Activated T-cell treated with anti-CD3 and anti-CD28 coated beads for 24 hours (primary cell): ENCODE results near the gene PLEKHN1.

Experiments
- DNase-seq: peaks from one replicate; pipeline ENCODE4 v3.0.0-alpha.2; 2020; ENCODE audit warnings: low read depth

The PLEKHN1 gene, protein sequence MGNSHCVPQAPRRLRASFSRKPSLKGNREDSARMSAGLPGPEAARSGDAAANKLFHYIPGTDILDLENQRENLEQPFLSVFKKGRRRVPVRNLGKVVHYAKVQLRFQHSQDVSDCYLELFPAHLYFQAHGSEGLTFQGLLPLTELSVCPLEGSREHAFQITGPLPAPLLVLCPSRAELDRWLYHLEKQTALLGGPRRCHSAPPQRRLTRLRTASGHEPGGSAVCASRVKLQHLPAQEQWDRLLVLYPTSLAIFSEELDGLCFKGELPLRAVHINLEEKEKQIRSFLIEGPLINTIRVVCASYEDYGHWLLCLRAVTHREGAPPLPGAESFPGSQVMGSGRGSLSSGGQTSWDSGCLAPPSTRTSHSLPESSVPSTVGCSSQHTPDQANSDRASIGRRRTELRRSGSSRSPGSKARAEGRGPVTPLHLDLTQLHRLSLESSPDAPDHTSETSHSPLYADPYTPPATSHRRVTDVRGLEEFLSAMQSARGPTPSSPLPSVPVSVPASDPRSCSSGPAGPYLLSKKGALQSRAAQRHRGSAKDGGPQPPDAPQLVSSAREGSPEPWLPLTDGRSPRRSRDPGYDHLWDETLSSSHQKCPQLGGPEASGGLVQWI

DNA sequence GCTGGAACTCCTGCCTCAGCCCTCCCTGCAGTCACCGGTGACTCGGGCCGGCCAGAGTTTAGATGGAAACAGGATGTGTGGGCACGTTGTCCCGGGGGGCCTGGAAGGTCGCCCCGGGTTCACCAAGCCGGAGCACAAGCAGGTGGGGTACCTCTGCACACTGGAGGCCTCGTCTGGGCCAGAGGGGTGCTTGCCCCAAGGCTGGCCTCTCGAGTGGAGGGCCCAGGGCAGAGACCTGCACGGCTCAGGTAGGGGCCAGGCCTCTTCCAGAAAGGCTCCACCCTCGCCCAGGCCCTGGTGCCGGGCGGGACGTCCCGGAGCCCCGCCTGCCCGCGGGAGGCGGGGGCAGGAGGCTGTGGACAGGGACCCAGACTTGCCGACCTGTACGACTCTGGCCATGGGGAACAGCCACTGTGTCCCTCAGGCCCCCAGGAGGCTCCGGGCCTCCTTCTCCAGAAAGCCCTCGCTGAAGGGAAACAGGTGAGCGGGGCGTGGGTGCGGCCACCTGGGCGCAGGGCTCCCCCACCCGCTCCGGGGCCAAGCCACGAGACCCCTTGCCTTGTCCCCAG lies at the start of gene PLEKHN1:
TSS of gene PLEKHN1 (plus strand) at position 348 of the 569 bp plus-strand sequence. CDS start at position 398, 50 bp downstream.
- DNase-seq, result no peak

- DNase-seq, result no peak
Measured at GRCh38 chr1:917076-917459, 49.2 kb upstream of the PLEKHN1 start.

- DNase-seq, result no peak
Measured at GRCh38 chr1:917466-918091, 48.7 kb upstream of the PLEKHN1 start.

- DNase-seq, result no peak
Measured at GRCh38 chr1:918353-918752, 47.9 kb upstream of the PLEKHN1 start.

DNA sequence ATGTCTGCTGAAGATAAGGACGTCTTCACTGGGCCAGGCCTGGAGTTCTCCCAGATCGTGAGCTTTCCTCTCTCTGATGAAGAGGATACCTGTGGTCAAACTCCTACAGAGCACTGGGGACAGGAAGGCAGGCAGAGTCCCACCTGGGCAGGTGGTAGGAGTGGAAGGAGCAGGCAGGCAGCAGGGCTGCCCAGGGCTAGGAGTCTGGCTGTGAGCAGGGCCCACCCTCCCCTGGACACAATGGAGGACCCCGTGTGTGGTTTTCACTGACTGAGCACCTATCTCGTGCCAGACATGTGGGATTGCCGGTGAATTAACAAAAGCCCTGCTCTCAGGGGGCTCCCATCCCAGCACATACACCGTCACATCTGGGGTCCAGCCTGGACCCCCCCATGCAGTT lies 47.4 kb upstream of the PLEKHN1 start:
- no peak for DNase-seq

DNA sequence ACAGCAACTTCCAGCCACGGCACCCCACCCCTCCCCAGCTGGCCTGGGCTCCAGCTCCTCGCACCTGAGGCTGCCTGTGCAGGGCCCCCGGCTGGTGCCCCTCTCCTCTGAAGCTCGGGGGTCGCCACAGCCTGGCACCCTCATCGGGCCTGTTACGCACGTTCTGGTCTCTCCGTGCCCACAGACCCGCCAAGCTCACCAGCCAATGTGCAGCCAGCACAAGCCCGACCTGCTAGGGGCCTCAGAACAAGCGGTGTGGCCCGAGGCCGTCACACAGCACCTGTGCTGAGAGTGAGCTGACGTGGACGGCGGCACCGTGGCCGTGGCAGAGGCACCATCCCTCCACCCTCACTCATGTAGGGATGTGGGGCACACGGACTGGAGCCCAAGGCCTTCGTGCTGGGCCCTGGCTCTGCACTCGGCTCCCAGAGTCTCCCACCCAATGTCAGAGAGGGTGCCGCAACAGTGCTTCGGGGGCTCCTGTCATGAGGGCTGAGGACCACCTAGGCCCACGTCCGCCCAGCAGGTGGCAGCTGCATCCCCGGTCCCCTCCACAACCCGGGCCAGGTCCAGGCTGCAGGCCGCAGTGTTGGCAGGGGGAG lies 46.9 kb upstream of the PLEKHN1 start:
- DNase-seq, result no peak

DNA sequence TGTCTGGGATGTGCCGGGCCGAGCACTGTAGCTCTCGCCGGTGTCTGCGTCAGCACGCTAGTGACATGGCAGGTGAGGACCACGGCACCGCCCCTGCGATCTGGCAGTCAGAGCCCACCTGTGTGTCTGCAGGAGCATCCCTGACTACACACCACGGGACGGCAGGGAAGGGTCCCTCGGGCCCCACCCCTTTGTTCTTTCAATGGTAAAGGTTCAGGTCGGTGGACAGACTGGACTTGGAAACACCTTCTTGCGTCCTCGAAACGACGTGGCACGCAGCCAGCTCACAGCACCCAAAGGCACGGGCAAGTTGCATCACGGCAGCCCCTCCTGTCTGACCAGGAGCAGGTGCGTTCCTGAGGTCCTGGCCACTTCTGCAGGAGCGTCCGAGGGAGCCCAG lies 46.3 kb upstream of the PLEKHN1 start:
- DNase-seq, result no peak

GRCh38 chr1:920521-920920 lies 45.8 kb upstream of the PLEKHN1 start:
- no peak for DNase-seq

- no peak for DNase-seq
Measured at GRCh38 chr1:921011-921837, 45.1 kb upstream of the PLEKHN1 start.

- DNase-seq, result peak; percentile 34
Measured at GRCh38 chr1:923131-923990, 42.9 kb upstream of the PLEKHN1 start, which contains the start of gene SAMD11. Gene SAMD11, plus strand, starts transcription at chr1:923923. Its CDS starts 509 bp downstream, at chr1:924432.

DNA sequence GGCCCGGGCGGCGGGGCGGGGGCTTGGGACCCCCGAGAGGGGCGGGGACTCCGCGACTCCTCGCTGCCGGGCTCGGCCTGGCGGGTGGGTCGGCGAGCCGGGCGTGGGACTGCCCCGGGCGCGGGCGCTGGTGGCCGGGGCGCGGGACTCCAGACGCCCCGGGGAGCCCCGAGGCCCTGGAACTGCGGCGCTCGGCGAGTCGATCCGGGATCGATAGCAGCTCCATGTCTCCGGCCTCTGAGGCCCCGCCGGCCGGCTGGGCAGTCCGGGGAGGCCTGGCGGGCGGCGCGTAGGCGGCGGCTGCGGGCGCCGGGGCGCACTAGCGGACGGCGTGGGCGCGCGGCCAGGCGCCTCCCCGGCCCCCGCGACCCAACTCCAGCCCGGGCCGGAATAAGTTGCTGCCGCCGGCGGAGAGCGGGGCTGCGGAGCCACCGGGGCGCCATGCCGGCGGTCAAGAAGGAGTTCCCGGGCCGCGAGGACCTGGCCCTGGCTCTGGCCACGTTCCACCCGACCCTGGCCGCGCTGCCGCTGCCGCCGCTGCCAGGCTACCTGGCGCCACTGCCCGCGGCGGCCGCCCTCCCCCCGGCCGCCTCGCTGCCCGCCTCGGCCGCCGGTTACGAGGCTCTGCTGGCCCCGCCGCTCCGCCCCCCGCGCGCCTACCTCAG lies 42.2 kb upstream of the PLEKHN1 start:
- no peak for DNase-seq

- no peak for DNase-seq
Measured at GRCh38 chr1:924656-925560, 41.4 kb upstream of the PLEKHN1 start.

- no peak for DNase-seq
Measured at GRCh38 chr1:925561-926421, 40.5 kb upstream of the PLEKHN1 start.

- DNase-seq, result no peak
Measured at GRCh38 chr1:927234-927633, 39.0 kb upstream of the PLEKHN1 start.

DNA sequence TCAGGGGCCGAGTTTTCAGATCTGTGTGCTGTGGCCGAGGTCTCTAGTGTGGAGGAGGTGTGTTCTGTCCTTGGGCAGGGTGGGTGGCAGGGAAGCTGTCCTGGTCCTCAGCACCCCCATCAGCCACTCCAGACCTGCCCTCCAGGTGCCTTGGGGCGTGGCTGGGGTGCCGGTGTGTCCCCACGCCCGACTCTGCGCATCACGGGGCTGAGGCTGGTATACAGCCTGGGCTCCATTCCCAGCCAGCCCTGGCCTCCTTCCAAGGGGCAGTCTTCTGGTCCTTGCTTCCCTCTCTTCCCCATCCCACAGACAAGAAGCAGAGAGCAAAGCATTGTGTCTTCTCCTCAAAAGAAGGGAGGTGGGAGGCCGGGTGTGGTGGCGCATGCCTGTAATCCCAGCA lies 38.5 kb upstream of the PLEKHN1 start:
- DNase-seq, result no peak

GRCh38 chr1:928825-929661 lies 37.2 kb upstream of the PLEKHN1 start:
- no peak for DNase-seq
